ENCODE data around the gene CETP.

The CETP gene, protein sequence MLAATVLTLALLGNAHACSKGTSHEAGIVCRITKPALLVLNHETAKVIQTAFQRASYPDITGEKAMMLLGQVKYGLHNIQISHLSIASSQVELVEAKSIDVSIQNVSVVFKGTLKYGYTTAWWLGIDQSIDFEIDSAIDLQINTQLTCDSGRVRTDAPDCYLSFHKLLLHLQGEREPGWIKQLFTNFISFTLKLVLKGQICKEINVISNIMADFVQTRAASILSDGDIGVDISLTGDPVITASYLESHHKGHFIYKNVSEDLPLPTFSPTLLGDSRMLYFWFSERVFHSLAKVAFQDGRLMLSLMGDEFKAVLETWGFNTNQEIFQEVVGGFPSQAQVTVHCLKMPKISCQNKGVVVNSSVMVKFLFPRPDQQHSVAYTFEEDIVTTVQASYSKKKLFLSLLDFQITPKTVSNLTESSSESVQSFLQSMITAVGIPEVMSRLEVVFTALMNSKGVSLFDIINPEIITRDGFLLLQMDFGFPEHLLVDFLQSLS

GRCh38 chr16:56961851-56962281, at the start of gene CETP:
Gene CETP, plus strand, starts transcription at chr16:56961950. Its CDS starts 30 bp downstream, at chr16:56961980.
- TF ChIP-seq CTCF (conservative IDR thresholded peaks at IDR 0.05; ENCODE audit: control insufficient read depth, insufficient read depth, low read depth, low read length) = no peak
- no peak for DNase-seq (ENCODE audit: low read depth)
- no peak within 1 kb of the TSS for H3K4me3 ChIP-seq (ENCODE audit: control insufficient read depth, low read depth, low read length)

- H3K4me3 ChIP-seq (ENCODE audit: control insufficient read depth, low read depth, low read length) = no peak overlapping the region
- TF ChIP-seq CTCF (conservative IDR thresholded peaks at IDR 0.05; ENCODE audit: control insufficient read depth, insufficient read depth, low read depth, low read length) = no peak
- peak; percentile 83 for DNase-seq (ENCODE audit: low read depth)
Observed at GRCh38 chr16:56912746-56913708, 48.7 kb upstream of the CETP start.

GRCh38 chr16:56914896-56915295, 46.9 kb upstream of the CETP start:
- DNase-seq (ENCODE audit: low read depth) = no peak
- TF ChIP-seq CTCF (conservative IDR thresholded peaks at IDR 0.05; ENCODE audit: control insufficient read depth, insufficient read depth, low read depth, low read length) = no peak
- no peak overlapping the region for H3K4me3 ChIP-seq (ENCODE audit: control insufficient read depth, low read depth, low read length)

- H3K4me3 ChIP-seq (ENCODE audit: control insufficient read depth, low read depth, low read length) = no peak overlapping the region
- no peak for DNase-seq (ENCODE audit: low read depth)
- TF ChIP-seq CTCF (conservative IDR thresholded peaks at IDR 0.05; ENCODE audit: control insufficient read depth, insufficient read depth, low read depth, low read length) = no peak
Observed at GRCh38 chr16:56915336-56916119, 46.2 kb upstream of the CETP start.

GRCh38 chr16:56916571-56917403, 45.0 kb upstream of the CETP start:
- no peak overlapping the region for H3K4me3 ChIP-seq (ENCODE audit: control insufficient read depth, low read depth, low read length)
- no peak for TF ChIP-seq CTCF (conservative IDR thresholded peaks at IDR 0.05; ENCODE audit: control insufficient read depth, insufficient read depth, low read depth, low read length)
- no peak for DNase-seq (ENCODE audit: low read depth)

Measured in fibroblast of mammary gland (primary cell).